ENCODE data around the gene UBE2J2. TPM values are rescaled to one million over a fixed set of nuclear protein-coding genes. Genes with fewer than 3 reads are reported as not detected.

The UBE2J2 gene
- total RNA-seq, 1 donor from 2014 or later: 85.1 TPM

- intact Hi-C loops (cut with micrococcal nuclease): no loop called here
These were observed 9.3 kb upstream of the UBE2J2 start for GRCh38 chr1:1282998-1283397.

GRCh38 chr1:1281533-1282321, 8.1 kb upstream of the UBE2J2 start:
- intact Hi-C loops (cut with micrococcal nuclease): no loop called here

GRCh38 chr1:1280782-1281481, 7.3 kb upstream of the UBE2J2 start:
- intact Hi-C loops (cut with micrococcal nuclease): no loop called here

- intact Hi-C loops (cut with micrococcal nuclease): no loop called here
These were observed 5.4 kb upstream of the UBE2J2 start for GRCh38 chr1:1279028-1279427.

GRCh38 chr1:1278620-1279019, 5.0 kb upstream of the UBE2J2 start:
- intact Hi-C loops (cut with micrococcal nuclease): no loop called here

- intact Hi-C loops (cut with micrococcal nuclease): no loop called here
These were observed 2.2 kb upstream of the UBE2J2 start for GRCh38 chr1:1275836-1276235.

GRCh38 chr1:1274931-1275431, 1.3 kb upstream of the UBE2J2 start:
- intact Hi-C loops (cut with micrococcal nuclease): loop anchor here (1.0 to 5.0 kb wide), 3 partner anchors 33 to 263 kb away; partner anchors contain the start of genes ISG15, PUSL1 and TNFRSF18

GRCh38 chr1:1274299-1274930, 761 bp upstream of the UBE2J2 start:
- intact Hi-C loops (cut with micrococcal nuclease): loop anchor here (1.0 to 5.0 kb wide), 3 partner anchors 34 to 262 kb away; partner anchors contain the start of genes ISG15, PUSL1 and TNFRSF18

DNA sequence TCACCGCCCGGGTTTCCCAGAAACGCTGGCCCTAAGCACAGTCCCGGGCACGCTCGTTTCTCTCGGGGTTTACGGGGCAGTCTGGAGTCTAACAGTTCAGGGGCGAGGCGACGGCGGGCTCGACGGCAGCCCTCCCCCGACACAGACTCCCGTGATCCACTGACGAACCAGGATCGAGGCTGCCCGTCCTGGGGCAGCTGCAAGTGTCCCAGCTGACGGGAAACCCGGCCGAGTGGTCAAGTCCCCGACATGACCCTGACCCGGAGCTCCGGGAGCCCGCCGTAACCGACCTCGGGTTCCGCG, 494 bp downstream of the UBE2J2 start:
- intact Hi-C loops (cut with micrococcal nuclease): loop anchor here (1.0 to 5.0 kb wide), 6 partner anchors 42 to 261 kb away; partner anchors contain the start of genes AURKAIP1, C1orf159, CCNL2 and ISG15

DNA sequence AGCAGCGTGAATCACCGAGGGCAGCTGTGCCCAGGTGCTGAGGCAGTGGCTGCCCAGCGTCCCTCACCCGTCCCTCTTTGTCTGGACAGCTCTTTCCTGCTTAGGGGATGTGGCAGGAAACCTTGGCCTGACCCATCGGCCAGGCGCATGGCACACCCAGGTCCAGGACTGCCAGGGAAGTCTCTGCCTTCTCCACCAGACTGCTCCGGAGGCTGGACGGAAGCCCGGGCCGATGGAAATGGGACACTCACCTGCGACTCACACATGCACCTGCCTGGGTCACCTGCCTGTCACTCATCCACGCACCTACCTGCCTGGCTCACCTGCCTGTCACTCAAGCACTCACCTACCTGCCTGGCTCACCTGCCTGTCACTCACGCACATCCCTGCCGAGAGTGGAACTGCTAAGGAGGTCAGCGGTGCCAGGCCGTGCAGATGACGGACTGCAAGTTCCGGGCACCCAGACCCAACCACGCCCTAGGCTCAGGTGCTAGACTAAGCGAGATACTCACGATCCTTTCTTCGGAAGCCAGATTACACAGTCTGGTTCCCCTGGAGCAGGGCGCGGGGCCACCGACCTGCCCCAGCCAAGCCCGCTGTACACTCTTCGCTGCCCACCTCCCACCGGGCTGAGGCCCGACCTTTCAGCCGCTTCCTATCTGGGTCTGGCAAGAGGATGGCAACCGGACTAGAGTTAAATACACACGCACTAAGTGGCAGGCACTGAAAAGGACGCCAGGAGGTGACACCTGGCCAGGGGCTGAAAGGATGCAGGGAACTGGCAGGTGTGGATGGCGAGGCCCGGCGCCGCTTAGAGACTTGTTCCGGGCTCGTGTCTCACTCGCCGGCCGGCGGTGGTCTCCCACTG, 1.1 kb downstream of the UBE2J2 start:
- intact Hi-C loops (cut with micrococcal nuclease): loop anchor here (1.0 to 5.0 kb wide), 6 partner anchors 41 to 260 kb away; partner anchors contain the start of genes AURKAIP1, C1orf159, CCNL2 and ISG15

DNA sequence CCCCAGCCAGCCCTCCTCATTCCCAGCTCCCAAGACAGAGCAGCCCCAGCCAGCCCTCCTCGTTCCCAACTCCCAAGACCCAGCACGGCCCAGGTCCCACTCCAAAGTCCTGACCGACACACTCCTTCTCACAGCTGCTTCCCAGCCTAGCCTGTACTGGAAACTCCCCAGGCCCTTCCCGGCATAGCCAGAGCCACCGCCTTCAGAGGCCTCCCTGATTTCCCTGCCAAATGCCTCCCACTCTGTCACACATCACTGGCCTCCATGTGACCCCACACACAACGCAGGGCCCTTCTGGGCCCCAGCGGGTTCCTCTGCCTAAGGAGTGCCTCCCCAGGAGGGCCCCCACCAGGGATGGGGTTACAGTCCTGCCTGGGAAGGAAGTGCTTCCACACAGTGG, 2.8 kb downstream of the UBE2J2 start:
- intact Hi-C loops (cut with micrococcal nuclease): loop anchor here (5.0 kb wide), 2 partner anchors 64 to 259 kb away; partner anchors contain the start of genes ISG15 and TNFRSF18

- intact Hi-C loops (cut with micrococcal nuclease): no loop called here
These were observed 5.4 kb downstream of the UBE2J2 start for GRCh38 chr1:1268284-1268682.

- intact Hi-C loops (cut with micrococcal nuclease): no loop called here
These were observed 6.0 kb downstream of the UBE2J2 start for GRCh38 chr1:1267488-1268283.

DNA sequence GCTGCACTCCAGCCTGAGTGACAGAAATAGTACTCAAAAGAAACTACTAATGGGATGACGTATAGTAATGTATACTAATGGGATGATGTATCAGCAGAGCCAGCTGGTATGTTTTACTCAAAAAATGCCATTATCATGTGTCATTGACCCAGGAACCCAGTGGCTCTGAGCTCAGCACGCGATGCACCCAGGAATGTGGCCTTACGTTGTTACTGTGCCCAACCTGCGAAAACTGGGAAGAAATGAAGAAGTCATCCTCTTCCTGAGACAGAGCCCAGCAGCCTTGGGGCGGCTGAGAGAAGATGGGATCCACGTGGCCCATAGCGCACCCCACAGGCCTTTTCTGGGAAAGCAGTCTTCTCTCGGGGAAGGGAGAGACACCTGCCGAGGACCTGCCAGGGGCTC, 8.8 kb downstream of the UBE2J2 start:
- intact Hi-C loops (cut with micrococcal nuclease): no loop called here

DNA sequence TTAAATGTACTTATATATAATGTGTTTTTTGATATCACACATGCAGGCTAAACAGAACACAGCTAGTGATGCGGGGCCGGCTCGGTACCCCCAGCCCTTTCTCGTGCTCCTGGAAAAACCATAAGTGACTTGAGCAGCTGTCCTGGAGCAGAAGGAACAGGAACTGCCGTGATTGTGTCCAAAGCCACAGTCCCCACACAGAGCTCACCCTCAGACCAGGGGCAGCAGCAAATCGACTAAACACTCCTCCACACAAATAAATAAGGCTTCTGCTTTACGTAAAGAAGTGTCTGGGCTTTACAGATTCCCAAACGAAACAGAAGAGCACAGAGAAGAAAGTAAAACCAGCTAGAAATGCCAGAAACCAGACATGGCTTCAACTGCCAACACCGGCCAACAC, 9.6 kb downstream of the UBE2J2 start:
- intact Hi-C loops (cut with micrococcal nuclease): no loop called here

GRCh38 chr1:1262758-1263157, 10.9 kb downstream of the UBE2J2 start:
- intact Hi-C loops (cut with micrococcal nuclease): no loop called here

DNA sequence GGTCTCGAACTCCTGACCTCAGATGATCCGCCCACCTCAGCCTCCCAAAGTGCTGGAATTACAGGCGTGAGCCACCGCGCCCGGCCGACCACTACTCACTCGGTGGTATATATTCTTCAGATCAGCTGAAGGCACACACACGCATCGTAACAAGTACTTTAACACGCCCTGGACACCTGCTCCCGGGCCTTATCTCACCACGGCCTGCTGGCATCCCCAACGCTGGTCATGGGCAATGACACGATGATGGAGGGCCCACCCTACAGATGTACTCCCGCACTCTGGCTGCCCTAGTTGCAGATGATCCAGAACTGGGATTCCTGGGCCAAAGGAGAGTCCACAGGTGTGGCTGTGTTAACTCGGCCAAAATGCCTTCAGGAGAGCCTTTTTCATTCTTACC, 11.6 kb downstream of the UBE2J2 start:
- intact Hi-C loops (cut with micrococcal nuclease): no loop called here

DNA sequence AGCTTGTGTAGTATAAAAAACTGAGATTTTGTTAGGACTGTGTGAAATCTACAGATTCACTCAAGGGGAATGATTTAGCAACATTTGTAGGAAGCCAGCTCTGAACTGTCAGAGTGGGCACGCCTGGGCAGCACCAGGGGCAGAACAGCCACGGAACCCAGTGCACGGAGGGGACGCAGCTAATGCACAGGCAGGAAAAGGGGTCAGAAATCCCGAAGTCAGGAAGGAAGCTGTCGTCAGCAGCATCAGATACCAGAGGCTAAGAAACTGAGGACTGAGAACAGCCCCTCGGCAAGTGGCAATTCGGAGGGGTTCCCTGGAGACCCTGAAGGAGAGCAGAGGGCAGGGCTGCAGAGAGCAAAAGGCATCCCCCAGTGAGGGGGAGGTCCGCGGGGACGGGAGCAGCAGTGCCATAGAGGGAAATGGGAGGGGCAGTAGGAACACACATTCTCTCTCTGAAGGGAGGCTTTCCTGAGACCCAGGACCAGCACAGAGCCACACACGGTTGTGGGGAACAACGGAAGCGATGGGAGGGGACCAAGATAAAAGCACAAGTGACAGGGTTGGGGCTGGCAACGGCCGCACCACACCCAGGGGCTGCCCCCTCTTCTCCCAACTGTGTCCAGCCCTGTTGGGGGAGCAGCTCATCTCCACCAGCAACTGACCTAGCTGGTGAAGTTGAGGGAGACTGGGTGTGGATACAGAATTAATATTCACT, 12.7 kb downstream of the UBE2J2 start:
- intact Hi-C loops (cut with micrococcal nuclease): no loop called here

DNA sequence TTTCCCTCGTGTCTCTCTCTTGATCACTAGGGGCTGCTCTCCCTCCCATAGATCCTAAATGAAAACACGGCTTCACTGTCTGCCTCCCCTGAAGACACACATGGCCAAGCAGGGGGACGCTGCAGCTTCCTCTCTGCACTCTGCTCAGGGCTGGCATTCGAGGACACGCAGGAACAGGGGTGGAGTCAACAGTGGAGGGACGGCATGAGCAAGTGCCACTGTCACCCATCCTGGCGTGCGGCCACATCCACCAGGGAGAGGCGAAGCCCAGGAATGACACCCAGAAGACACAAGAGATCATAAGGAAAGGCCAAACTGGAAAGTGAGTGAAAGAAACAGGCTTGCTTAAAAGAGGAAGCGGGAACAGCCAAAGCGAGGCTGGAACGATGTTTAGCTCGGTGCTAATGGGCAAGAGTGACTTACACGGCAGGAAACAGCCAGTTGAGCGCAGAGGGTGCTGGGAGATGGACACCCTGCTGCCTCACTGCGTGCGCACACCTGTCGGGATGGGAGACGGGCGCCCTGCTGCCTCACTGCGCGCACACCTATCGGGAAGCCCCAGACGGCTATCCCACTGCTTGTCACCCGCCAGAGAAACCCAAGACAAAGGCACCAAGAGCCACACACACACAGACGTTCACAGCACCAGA, 13.6 kb downstream of the UBE2J2 start:
- intact Hi-C loops (cut with micrococcal nuclease): no loop called here

Data from T-helper 1 cell treated with Interleukin-12 subunit alpha and Interleukin-12 subunit beta and Interleukin-4 antibody, amounts not matched to agents 30 ng/mL and 1 ng/mL, for 36 hours (primary cell).